WTC11 (cell line): Measurements from ENCODE around the gene IL17RA. TPM values are rescaled to one million over a fixed set of nuclear protein-coding genes. Genes with fewer than 3 reads are reported as not detected.

Source experiments
- ATF1 ChIP-seq: sonication (generic); formaldehyde crosslinking; IDR thresholded peaks from 2 replicates; pipeline ENCODE4 v1.8.1; 2023; ENCODE audit warnings: mild to moderate bottlenecking, moderate library complexity, missing genetic modification reagents
- CREM ChIP-seq: sonication (generic); formaldehyde crosslinking; IDR thresholded peaks from 2 replicates; pipeline ENCODE4 v1.8.1; 2022; ENCODE audit warnings: mild to moderate bottlenecking, missing genetic modification reagents, moderate library complexity
- FOXK1 ChIP-seq: sonication (generic); formaldehyde crosslinking; IDR thresholded peaks from 2 replicates; pipeline ENCODE4 v1.8.0; 2022; ENCODE audit warnings: mild to moderate bottlenecking, moderate library complexity, missing genetic modification reagents
- FOXP1 ChIP-seq: sonication (generic); formaldehyde crosslinking; IDR thresholded peaks from 2 replicates; pipeline ENCODE4 v1.8.0; 2022; ENCODE audit warnings: missing genetic modification reagents, mild to moderate bottlenecking, moderate library complexity, borderline replicate concordance
- JAZF1 ChIP-seq: fragments of 250-450 bp; sonication (Bioruptor Pico); IDR thresholded peaks from 2 replicates; pipeline ENCODE4 v1.9.0; 2021; ENCODE audit warnings: moderate library complexity, mild to moderate bottlenecking, inconsistent platforms
- MYBL2 ChIP-seq: sonication (generic); formaldehyde crosslinking; IDR thresholded peaks from 2 replicates; pipeline ENCODE4 v1.8.1; 2023; ENCODE audit warnings: mild to moderate bottlenecking, moderate library complexity, missing genetic modification reagents
- NFYB ChIP-seq: sonication (generic); formaldehyde crosslinking; conservative IDR thresholded peaks from 2 replicates; pipeline ENCODE4 v1.8.0; 2022; ENCODE audit warnings: low read depth, missing genetic modification reagents
- NR2C2 ChIP-seq: sonication (generic); formaldehyde crosslinking; IDR thresholded peaks from 2 replicates; pipeline ENCODE4 v1.8.0; 2022; ENCODE audit warnings: mild to moderate bottlenecking, missing genetic modification reagents
- SMAD3 ChIP-seq: sonication (generic); formaldehyde crosslinking; IDR thresholded peaks from 2 replicates; pipeline ENCODE4 v1.8.0; 2022; ENCODE audit warnings: missing genetic modification reagents, mild to moderate bottlenecking, borderline replicate concordance
- TP53 ChIP-seq: sonication (generic); formaldehyde crosslinking; IDR thresholded peaks from 2 replicates; pipeline ENCODE4 v1.8.1; 2023; ENCODE audit warnings: mild to moderate bottlenecking, missing genetic modification reagents
- ZNF138 ChIP-seq: sonication (generic); formaldehyde crosslinking; conservative IDR thresholded peaks from 2 replicates; pipeline ENCODE4 v1.8.1; 2022; ENCODE audit warnings: mild to moderate bottlenecking, moderate library complexity, missing genetic modification reagents
- ZNF263 ChIP-seq: sonication (generic); formaldehyde crosslinking; IDR thresholded peaks from 2 replicates; pipeline ENCODE4 v1.8.1; 2022; ENCODE audit warnings: low read depth, mild to moderate bottlenecking, moderate library complexity, missing genetic modification reagents
- ZNF396 ChIP-seq: fragments of 250-450 bp; sonication (Bioruptor Pico); IDR thresholded peaks from 2 replicates; pipeline ENCODE4 v1.8.0; 2021; ENCODE audit warnings: mild to moderate bottlenecking, moderate library complexity, borderline replicate concordance
- total RNA-seq: library from RNA; stranded (reverse); gene quantifications from 3 replicates; pipeline ENCODE4 v1.2.3, GENCODE V29; 2021
- TF ChIP-seq, protein P1 (sequence below): sonication (generic); formaldehyde crosslinking; IDR thresholded peaks from 2 replicates; pipeline ENCODE4 v1.8.0; 2022; ENCODE audit warnings: mild to moderate bottlenecking, missing genetic modification reagents
- TF ChIP-seq, protein P2 (sequence below): fragments of 250-450 bp; sonication (Bioruptor Pico); conservative IDR thresholded peaks from 2 replicates; pipeline ENCODE4 v1.9.0; 2021; ENCODE audit warnings: mild to moderate bottlenecking
- TF ChIP-seq, protein P3 (sequence below): fragments of 200-600 bp; IDR thresholded peaks from 2 replicates; pipeline ENCODE4 v1.8.0; 2022; ENCODE audit warnings: antibody characterized with exemption
- TF ChIP-seq, protein P4 (sequence below): sonication (generic); formaldehyde crosslinking; IDR thresholded peaks from 2 replicates; pipeline ENCODE4 v1.8.1; 2022; ENCODE audit warnings: low read depth, mild to moderate bottlenecking, moderate library complexity, missing genetic modification reagents, borderline replicate concordance
- TF ChIP-seq, protein P5 (sequence below): sonication (generic); formaldehyde crosslinking; IDR thresholded peaks from 2 replicates; pipeline ENCODE4 v1.8.1; 2022; ENCODE audit warnings: mild to moderate bottlenecking, moderate library complexity, missing genetic modification reagents
- TF ChIP-seq, protein P6 (sequence below): sonication (generic); formaldehyde crosslinking; IDR thresholded peaks from 2 replicates; pipeline ENCODE4 v1.8.0; 2023; ENCODE audit warnings: missing genetic modification reagents, mild to moderate bottlenecking, borderline replicate concordance

Gene IL17RA
- total RNA-seq, 1 experiment from 2014 or later: 7.9 TPM

DNA sequence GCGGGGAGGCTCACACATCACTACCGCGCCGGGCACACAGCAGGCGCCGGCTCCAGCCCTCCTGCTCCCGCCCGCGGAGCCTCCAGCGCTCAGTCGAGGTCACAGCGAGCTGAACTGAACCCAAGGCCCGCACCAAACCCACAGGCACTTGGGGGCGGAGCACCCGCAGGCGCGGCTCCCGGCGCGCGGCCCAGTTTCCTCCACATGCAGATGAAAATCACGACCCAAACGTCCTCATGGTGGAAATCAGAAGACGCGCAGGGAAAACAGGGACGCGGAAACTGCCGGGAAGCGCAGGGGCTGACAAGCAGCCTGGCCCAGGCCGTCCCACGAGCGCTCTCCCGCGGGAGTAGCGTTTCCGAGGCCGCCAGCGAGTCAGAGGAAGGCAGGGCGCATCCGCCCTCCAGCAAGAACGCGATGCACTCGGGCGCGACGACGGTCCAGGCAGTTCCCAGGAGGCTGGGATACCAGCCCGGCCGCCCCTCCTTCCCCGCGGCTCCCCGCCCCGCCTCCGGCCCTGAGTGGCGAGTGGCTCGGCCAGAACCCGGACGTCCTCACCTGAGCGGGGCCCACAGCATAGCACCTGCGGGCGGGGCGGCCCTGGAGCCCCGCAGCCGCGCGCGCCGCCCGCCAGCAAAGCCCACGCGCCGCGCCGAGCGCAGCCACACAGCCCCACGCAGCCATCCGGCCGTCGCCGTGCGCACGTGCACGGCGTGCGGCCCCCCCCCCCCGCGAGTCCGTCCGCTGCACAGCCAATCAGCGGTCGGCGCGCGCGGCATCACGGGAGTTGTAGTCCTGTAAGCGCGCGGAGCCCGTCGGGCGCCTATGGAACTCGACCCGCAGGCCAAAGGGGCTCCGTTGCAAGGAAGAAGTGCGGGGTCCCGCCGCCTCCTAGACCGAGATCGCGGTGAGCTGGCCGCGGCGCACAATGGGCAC, 74.0 kb downstream of the IL17RA start, which contains the start of gene HDHD5 (continued):
- TF ChIP-seq NFYB (CRISPR knock-in tag) (peak; percentile 89), CREM (CRISPR knock-in tag) (0 out of 2 replicates have a peak, but pooled peaks have one; percentile 65), JAZF1 (no peak), ATF1 (no peak), ZNF263 (0 out of 2 replicates have a peak, but pooled peaks have one; percentile 19), ZNF396 (no peak), TP53 (peak; percentile 92), FOXK1 (peak; percentile 54; the same call in 1 of the 2 replicates), SMAD3 (CRISPR knock-in tag) (peak; percentile 37; the same call in 1 of the 2 replicates), ZNF138 (CRISPR knock-in tag) (no peak), NR2C2 (CRISPR knock-in tag) (no peak), MYBL2 (peak; percentile 70; the same call in 1 of the 2 replicates), FOXP1 (CRISPR knock-in tag) (no peak)
- TF ChIP-seq, protein P1, sequence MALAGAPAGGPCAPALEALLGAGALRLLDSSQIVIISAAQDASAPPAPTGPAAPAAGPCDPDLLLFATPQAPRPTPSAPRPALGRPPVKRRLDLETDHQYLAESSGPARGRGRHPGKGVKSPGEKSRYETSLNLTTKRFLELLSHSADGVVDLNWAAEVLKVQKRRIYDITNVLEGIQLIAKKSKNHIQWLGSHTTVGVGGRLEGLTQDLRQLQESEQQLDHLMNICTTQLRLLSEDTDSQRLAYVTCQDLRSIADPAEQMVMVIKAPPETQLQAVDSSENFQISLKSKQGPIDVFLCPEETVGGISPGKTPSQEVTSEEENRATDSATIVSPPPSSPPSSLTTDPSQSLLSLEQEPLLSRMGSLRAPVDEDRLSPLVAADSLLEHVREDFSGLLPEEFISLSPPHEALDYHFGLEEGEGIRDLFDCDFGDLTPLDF (CRISPR knock-in tag): 0 out of 2 replicates have a peak, but pooled peaks have one; percentile 47
- TF ChIP-seq, protein P2, sequence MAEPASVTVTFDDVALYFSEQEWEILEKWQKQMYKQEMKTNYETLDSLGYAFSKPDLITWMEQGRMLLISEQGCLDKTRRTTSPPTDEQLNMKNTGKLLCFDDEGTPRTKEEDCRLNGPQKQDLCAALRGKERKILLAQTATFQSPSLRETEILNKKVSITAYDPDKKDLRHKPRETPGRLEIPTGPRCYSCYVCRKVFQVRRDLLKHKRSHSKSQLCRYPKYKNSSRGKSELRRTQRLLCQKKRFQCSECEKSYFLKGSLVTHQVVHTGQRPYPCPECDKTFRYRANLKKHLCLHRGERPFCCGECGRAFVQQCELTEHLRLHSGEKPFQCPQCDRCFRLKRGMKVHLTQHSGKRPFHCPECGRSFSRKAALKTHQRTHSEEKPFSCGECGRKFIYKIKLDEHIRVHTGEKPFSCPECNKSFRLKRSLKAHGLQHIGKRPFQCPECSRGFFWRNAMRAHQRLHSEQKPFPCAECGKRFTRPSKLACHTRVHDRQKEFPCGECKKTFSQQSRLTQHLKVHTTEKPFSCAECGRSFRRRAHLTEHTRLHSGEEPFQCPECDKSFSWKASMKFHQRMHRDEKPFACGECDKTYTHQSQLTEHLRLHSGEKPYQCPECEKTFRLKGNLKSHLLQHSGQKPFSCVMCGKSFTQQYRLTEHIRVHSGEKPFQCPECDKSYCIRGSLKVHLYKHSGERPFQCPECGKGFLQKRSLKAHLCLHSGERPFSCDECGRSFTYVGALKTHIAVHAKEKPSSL (CRISPR knock-in tag): no peak
- TF ChIP-seq, protein P3, sequence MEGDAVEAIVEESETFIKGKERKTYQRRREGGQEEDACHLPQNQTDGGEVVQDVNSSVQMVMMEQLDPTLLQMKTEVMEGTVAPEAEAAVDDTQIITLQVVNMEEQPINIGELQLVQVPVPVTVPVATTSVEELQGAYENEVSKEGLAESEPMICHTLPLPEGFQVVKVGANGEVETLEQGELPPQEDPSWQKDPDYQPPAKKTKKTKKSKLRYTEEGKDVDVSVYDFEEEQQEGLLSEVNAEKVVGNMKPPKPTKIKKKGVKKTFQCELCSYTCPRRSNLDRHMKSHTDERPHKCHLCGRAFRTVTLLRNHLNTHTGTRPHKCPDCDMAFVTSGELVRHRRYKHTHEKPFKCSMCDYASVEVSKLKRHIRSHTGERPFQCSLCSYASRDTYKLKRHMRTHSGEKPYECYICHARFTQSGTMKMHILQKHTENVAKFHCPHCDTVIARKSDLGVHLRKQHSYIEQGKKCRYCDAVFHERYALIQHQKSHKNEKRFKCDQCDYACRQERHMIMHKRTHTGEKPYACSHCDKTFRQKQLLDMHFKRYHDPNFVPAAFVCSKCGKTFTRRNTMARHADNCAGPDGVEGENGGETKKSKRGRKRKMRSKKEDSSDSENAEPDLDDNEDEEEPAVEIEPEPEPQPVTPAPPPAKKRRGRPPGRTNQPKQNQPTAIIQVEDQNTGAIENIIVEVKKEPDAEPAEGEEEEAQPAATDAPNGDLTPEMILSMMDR: no peak
- TF ChIP-seq, protein P4, sequence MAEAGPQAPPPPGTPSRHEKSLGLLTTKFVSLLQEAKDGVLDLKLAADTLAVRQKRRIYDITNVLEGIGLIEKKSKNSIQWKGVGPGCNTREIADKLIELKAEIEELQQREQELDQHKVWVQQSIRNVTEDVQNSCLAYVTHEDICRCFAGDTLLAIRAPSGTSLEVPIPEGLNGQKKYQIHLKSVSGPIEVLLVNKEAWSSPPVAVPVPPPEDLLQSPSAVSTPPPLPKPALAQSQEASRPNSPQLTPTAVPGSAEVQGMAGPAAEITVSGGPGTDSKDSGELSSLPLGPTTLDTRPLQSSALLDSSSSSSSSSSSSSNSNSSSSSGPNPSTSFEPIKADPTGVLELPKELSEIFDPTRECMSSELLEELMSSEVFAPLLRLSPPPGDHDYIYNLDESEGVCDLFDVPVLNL: no peak
- TF ChIP-seq, protein P5, sequence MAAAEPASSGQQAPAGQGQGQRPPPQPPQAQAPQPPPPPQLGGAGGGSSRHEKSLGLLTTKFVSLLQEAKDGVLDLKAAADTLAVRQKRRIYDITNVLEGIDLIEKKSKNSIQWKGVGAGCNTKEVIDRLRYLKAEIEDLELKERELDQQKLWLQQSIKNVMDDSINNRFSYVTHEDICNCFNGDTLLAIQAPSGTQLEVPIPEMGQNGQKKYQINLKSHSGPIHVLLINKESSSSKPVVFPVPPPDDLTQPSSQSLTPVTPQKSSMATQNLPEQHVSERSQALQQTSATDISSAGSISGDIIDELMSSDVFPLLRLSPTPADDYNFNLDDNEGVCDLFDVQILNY (CRISPR knock-in tag): peak; percentile 26; the same call in 1 of the 2 replicates
- TF ChIP-seq, protein P6, sequence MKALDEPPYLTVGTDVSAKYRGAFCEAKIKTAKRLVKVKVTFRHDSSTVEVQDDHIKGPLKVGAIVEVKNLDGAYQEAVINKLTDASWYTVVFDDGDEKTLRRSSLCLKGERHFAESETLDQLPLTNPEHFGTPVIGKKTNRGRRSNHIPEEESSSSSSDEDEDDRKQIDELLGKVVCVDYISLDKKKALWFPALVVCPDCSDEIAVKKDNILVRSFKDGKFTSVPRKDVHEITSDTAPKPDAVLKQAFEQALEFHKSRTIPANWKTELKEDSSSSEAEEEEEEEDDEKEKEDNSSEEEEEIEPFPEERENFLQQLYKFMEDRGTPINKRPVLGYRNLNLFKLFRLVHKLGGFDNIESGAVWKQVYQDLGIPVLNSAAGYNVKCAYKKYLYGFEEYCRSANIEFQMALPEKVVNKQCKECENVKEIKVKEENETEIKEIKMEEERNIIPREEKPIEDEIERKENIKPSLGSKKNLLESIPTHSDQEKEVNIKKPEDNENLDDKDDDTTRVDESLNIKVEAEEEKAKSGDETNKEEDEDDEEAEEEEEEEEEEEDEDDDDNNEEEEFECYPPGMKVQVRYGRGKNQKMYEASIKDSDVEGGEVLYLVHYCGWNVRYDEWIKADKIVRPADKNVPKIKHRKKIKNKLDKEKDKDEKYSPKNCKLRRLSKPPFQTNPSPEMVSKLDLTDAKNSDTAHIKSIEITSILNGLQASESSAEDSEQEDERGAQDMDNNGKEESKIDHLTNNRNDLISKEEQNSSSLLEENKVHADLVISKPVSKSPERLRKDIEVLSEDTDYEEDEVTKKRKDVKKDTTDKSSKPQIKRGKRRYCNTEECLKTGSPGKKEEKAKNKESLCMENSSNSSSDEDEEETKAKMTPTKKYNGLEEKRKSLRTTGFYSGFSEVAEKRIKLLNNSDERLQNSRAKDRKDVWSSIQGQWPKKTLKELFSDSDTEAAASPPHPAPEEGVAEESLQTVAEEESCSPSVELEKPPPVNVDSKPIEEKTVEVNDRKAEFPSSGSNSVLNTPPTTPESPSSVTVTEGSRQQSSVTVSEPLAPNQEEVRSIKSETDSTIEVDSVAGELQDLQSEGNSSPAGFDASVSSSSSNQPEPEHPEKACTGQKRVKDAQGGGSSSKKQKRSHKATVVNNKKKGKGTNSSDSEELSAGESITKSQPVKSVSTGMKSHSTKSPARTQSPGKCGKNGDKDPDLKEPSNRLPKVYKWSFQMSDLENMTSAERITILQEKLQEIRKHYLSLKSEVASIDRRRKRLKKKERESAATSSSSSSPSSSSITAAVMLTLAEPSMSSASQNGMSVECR (CRISPR knock-in tag): peak; percentile 82
